K562 (cell line): ENCODE data around the gene SLC1A2. TPM values are rescaled to one million over a fixed set of nuclear protein-coding genes. Genes with fewer than 3 reads are reported as not detected.

Experiments
- ATAC-seq: fragments of 200-7000 bp; cut with Tn5 transposase; 3 replicates; pipeline ENCODE4 v1.9.1; 2020; ENCODE audit warnings: moderate library complexity
- BruUV-seq: library from RNA; stranded (reverse); fragments of 400-500 nt; replicated peaks from 2 replicates; lab custom pipeline; 2021; lab: Mats Ljungman, UMichigan
- CTCF ChIA-PET: fragments of 300-600 bp; formaldehyde crosslinking; extraction: SDS; loops from one replicate; lab custom pipeline; 2021; ENCODE audit warnings: low intra/inter-chr PET ratio; lab: Yijun Ruan, JAX
- POLR2A ChIA-PET: fragments of 300-600, 350-650 bp; sonication (Branson Sonifier 250); formaldehyde crosslinking; extraction: SDS; loops from one replicate; lab custom pipeline; 2021; ENCODE audit warnings: antibody characterized with exemption, inconsistent platforms; lab: Yijun Ruan, JAX
- DNase-seq, 4 experiments: peaks; one replicate each; pipeline versions ENCODE4 v3.0.0 to v3.0.0-alpha.2; 2011 to 2018; ENCODE audit warnings: low spot score in 3 of 4, mixed read lengths in 3 of 4; ENCODE audit errors: extremely low read depth in 1 of 4
- FAIRE-seq: peaks from 2 replicates; lab custom pipeline; 2011; peaks lifted over from hg19 to GRCh38; lab: Jason Lieb, UNC
- H2AFZ ChIP-seq: 2 replicates; pipeline ENCODE4 v1.6.0; 2011; ENCODE audit warnings: low read depth, low read length, control low read depth, inconsistent platforms
- H3K27ac ChIP-seq: fragments of 200-600 bp; 3 replicates; pipeline ENCODE4 v1.8.0; 2011; ENCODE audit warnings: low read depth, mild to moderate bottlenecking, control low read depth, inconsistent platforms, low read length, moderate library complexity, mixed read lengths; ENCODE audit errors: extremely low read depth
- H3K27me3 ChIP-seq, 2 experiments: fragments of 300-600 bp in 1 of 2; 2 replicates in 1 of 2; 3 replicates in 1 of 2; pipeline versions ENCODE4 v1.6.0 to v1.8.0; 2011; ENCODE audit warnings: inconsistent platforms in 2 of 2, low read length in 2 of 2, mild to moderate bottlenecking in 1 of 2, mixed read lengths in 1 of 2, moderate library complexity in 1 of 2; ENCODE audit not compliant: control insufficient read depth in 2 of 2, insufficient read depth in 2 of 2
- H3K36me3 ChIP-seq: fragments of 300-600 bp; 3 replicates; pipeline ENCODE4 v1.8.0; 2011; ENCODE audit warnings: mild to moderate bottlenecking, low read length, inconsistent platforms; ENCODE audit not compliant: control insufficient read depth, insufficient read depth
- H3K4me1 ChIP-seq, 2 experiments: fragments of 200-600 bp in 1 of 2; replicated peaks in 1 of 2; 2 replicates in 1 of 2; 3 replicates in 1 of 2; pipeline versions ENCODE4 v1.5.1 to v1.8.0; 2011; ENCODE audit warnings: inconsistent platforms in 2 of 2, low read length in 2 of 2, mild to moderate bottlenecking in 1 of 2, mixed read lengths in 1 of 2, moderate library complexity in 1 of 2; ENCODE audit not compliant: control insufficient read depth in 2 of 2, insufficient read depth in 2 of 2
- H3K4me2 ChIP-seq: 2 replicates; pipeline ENCODE4 v1.6.1; 2011; ENCODE audit warnings: low read length, control low read depth, inconsistent platforms, mixed read lengths; ENCODE audit not compliant: insufficient read depth
- H3K4me3 ChIP-seq: fragments of 200-600 bp; sonication (generic), shearing (Covaris generic); 2 replicates; pipeline ENCODE4 v1.5.1; 2016; ENCODE audit warnings: control low read depth, inconsistent platforms
- H3K79me2 ChIP-seq: fragments of 200-600 bp; 3 replicates; pipeline ENCODE4 v1.8.0; 2011; ENCODE audit warnings: low read length, inconsistent platforms; ENCODE audit not compliant: control insufficient read depth, insufficient read depth
- H3K9ac ChIP-seq, 2 experiments: 2 replicates each; pipeline versions ENCODE4 v1.6.0 to v1.6.1; 2011; ENCODE audit warnings: low read depth in 2 of 2, low read length in 2 of 2, control low read depth in 1 of 2, inconsistent platforms in 1 of 2, mild to moderate bottlenecking in 1 of 2, mixed read lengths in 1 of 2; ENCODE audit not compliant: insufficient read depth in 1 of 2
- H3K9me1 ChIP-seq: one replicate; pipeline ENCODE4 v1.6.0; 2011; ENCODE audit warnings: inconsistent platforms, mild to moderate bottlenecking, low read length, moderate library complexity; ENCODE audit not compliant: control insufficient read depth, insufficient read depth
- H3K9me3 ChIP-seq: replicated peaks from 2 replicates; pipeline ENCODE4 v1.5.1; 2011; ENCODE audit warnings: low read depth, low read length, inconsistent platforms; ENCODE audit not compliant: control insufficient read depth, insufficient read depth
- H4K20me1 ChIP-seq: replicated peaks from 2 replicates; pipeline ENCODE4 v1.6.1; 2011; ENCODE audit warnings: low read length, inconsistent platforms, mixed read lengths; ENCODE audit not compliant: control insufficient read depth, insufficient read depth
- GATAD2B ChIP-seq: fragments of 450-650 bp; IDR thresholded peaks from 2 replicates; pipeline ENCODE4 v1.6.1; 2017; ENCODE audit warnings: mild to moderate bottlenecking, borderline replicate concordance
- NR2C1 ChIP-seq, 2 experiments: fragments of 450-650 bp; IDR thresholded peaks; 2 replicates each; pipeline ENCODE4 v1.6.1; 2017; ENCODE audit warnings: mild to moderate bottlenecking in 2 of 2, antibody characterized with exemption in 1 of 2, inconsistent platforms in 1 of 2, missing compliant biosample characterization in 1 of 2, missing genetic modification characterization in 1 of 2
- ZHX1 ChIP-seq: fragments of 150-350 bp; conservative IDR thresholded peaks from 2 replicates; pipeline ENCODE4 v1.6.1; 2014; ENCODE audit warnings: low read length
- ZNF212 ChIP-seq: fragments of 450-650 bp; formaldehyde crosslinking; IDR thresholded peaks from 2 replicates; pipeline ENCODE4 v1.4.0; 2020; ENCODE audit warnings: mild to moderate bottlenecking
- WGBS: fragments of 100-300 bp; shearing (Covaris generic); methylation state at CpG from one replicate; pipeline ENCODE4 v1.1.6; 2016; ENCODE audit warnings: low coverage, mixed read lengths; ENCODE audit not compliant: insufficient coverage; ENCODE audit errors: missing lambda C conversion rate; 5-methylcytosine and 5-hydroxymethylcytosine counted together
- in situ Hi-C: fragments of 300-500 bp; cut with MboI; formaldehyde crosslinking; loops from 4 replicates; pipeline ENCODE4 v1.15.0; 2018; ENCODE audit warnings: inconsistent platforms, mixed read lengths
- intact Hi-C: fragments of 100-400 bp; cut with micrococcal nuclease; formaldehyde crosslinking; loops from 2 replicates; pipeline ENCODE4 v1.14.2; 2022
- polyA plus RNA-seq, 8 experiments: library from polyadenylated mRNA; depleted of rRNA in 4 of 8; stranded (reverse) in 5 of 8; unstranded in 3 of 8; fragments of >200 nt; fragmentation: Nextera tagmentation in 2 of 8; fragmentation: Illumina TruSeq in 1 of 8; extraction: Ambion mirVana in 2 of 8; extraction: Trizol in 1 of 8; gene quantifications; 2 replicates each; pipeline versions ENCODE4 v1.2.1 to v1.2.3, GENCODE V29; 2011 to 2014; ENCODE audit warnings: inconsistent platforms in 1 of 8, missing spikeins in 1 of 8
- total RNA-seq, 7 experiments: library from RNA; depleted of rRNA in 6 of 7; stranded (reverse); fragments of >200 nt in 6 of 7; fragmentation: Illumina TruSeq in 2 of 7; extraction: Trizol in 2 of 7; gene quantifications; 2 replicates each; pipeline versions ENCODE4 v1.2.1 to v1.2.3, GENCODE V29; 2011 to 2021; ENCODE audit warnings: low replicate concordance in 1 of 7

Gene SLC1A2
- total and polyA plus RNA-seq, 9 of the 15 experiments (the other 6 are each of a cell fraction or from before 2014, with no cell fraction given), result 0.03 to 0.07 (median 0.04) TPM; not detected in 5

DNA sequence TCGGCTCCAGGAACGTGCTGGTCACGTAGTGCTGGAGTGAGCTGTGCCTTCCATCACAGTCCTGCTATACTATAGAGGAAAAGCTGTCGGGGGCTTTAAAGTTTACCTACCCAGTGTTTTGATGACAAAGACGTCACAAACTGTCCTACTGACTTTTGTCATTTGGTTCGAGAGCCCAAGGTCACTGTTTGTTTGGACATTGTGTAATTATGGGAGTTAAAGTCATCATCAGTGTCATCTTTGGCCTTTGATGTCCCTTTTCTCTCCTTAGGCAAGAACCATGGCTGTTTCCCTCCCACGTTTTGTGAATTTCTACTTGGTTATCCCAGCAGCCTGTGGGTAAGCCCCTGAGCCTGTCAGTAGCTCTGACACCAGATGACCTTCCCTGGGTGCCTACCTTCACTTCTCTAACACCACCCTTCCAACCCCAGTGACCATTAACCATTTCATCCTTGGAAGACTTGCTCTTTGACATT, 59.3 kb downstream of the SLC1A2 start:
- no peaks in the 10 kb centered on the region for H3K27me3 ChIP-seq
- in situ Hi-C loops, result no loop called here
- H3K27ac ChIP-seq, result no peak overlapping the region
- no TSS peak for BruUV-seq
- POLR2A ChIA-PET, result no interaction called here
- peak; percentile 60 for FAIRE-seq
- CTCF ChIA-PET, result no interaction called here
- H4K20me1 ChIP-seq, result no peaks in the 10 kb centered on the region
- no peak overlapping the region for H3K4me2 ChIP-seq
- H2AFZ ChIP-seq, result no peak overlapping the region
- H3K9me3 ChIP-seq, result no peaks in the 10 kb centered on the region
- no peaks in the 10 kb centered on the region for H3K79me2 ChIP-seq
- H3K9ac ChIP-seq, result no peak overlapping the region
- no peak for DNase-seq
- H3K4me1 ChIP-seq, result no peaks in the 10 kb centered on the region; a peak in 1 of 5 replicates
- 4% methylated on average over 7 of the region's 7 CpGs for WGBS
- H3K9me1 ChIP-seq, result no peaks in the 10 kb centered on the region
- intact Hi-C loops, result no loop called here
- H3K36me3 ChIP-seq, result no peaks in the 10 kb centered on the region
- TF ChIP-seq NR2C1 (IDR thresholded peaks at IDR 0.05), result no peak
- 0 out of 2 replicates have a peak, but pooled peaks have one; percentile 27 for TF ChIP-seq NR2C1 (tag; IDR thresholded peaks at IDR 0.05)
- TF ChIP-seq ZNF212 (CRISPR knock-in tag), result no peak
- no peak for TF ChIP-seq GATAD2B
- TF ChIP-seq ZHX1, result no peak
- TF ChIP-seq, all 486 proteins: peak for 1
- H3K4me3 ChIP-seq, result no peak overlapping the region
- ATAC-seq, result no peak
